ENCODE measurements around the gene DRC7. TPM values are rescaled to one million over a fixed set of nuclear protein-coding genes. Genes with fewer than 3 reads are reported as not detected.

The DRC7 gene
- total RNA-seq, 1 donor from 2014 or later: 0.41 TPM

DNA sequence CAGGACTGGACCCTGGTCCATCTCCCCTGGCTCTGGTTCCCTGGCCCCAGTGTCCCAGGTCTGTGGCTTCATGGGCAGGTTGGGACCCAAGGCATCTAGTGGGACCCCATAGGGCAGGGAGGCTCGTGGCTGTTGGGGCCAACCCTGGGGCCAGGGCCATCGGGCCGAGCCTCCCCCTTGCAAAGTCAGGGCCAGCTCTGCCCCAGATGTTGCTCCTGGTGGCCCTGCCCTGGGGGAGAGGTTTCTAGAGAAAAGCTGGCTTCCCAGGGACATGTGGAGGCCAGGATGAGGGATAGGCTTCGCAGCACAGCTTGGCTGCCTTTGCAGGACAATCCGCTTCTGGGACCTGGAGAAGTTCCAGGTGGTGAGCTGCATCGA, 57.6 kb downstream of the DRC7 start:
- no peaks in the 10 kb centered on the region for H3K36me3 ChIP-seq
- H3K27me3 Mint-ChIP-seq (ENCODE audit: insufficient read depth, low read depth): peaks cover 7% of the 10 kb centered on the region

DNA sequence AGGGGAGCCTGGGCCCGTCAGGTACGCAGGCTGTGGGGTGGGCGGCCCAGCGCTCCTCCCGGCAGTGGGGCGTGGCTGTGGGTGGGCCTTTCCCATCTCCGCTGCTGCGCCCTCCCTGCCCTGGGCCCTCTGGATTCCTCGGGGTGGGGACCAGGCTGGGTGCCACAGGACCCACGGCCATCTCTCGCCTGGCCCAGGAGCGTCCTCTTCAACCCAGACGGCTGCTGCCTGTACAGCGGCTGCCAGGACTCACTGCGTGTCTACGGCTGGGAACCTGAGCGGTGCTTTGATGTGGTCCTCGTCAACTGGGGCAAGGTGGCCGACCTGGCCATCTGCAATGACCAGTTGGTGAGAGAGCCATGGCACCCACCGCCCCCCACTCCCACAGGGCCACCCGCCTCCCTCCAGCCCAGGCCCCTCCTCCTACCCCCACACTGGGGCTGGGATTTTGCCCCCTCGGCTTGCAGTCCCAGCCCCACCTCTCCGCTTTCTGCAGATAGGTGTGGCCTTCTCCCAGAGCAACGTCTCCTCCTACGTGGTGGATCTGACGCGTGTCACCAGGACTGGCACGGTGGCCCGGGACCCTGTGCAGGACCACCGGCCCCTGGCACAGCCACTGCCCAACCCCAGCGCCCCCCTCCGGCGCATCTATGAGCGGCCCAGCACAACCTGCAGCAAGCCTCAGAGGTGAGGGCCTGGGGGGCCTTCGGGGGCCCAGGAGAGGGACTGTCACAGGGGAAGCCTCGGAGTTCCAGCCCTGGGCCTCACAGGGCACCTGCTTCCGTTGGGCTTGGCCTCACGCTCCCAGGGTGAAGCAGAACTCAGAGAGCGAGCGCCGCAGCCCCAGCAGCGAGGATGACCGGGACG, 58.2 kb downstream of the DRC7 start:
- Histone ChIP-seq H4K20me1 (ENCODE audit: low read depth) (no peaks in the 10 kb centered on the region), H3K9me3 (ENCODE audit: low read depth) (no peaks in the 10 kb centered on the region), H3K79me2 (ENCODE audit: low read depth) (no peaks in the 10 kb centered on the region), H3K27ac (no peak overlapping the region), H2AFZ (replicated peaks) (no peak overlapping the region), H3F3A (ENCODE audit: low read depth) (no peaks in the 10 kb centered on the region), H3K36me3 (no peaks in the 10 kb centered on the region), H3K4me2 (no peak overlapping the region), H3K4me3 (no peak overlapping the region), H3K9ac (no peak overlapping the region), H3K4me1 (peaks cover under 1% of the 10 kb centered on the region), H3K27me3 (no peaks in the 10 kb centered on the region)
- no peaks in the 10 kb centered on the region for H3K4me1 Mint-ChIP-seq
- TF ChIP-seq, protein P1, sequence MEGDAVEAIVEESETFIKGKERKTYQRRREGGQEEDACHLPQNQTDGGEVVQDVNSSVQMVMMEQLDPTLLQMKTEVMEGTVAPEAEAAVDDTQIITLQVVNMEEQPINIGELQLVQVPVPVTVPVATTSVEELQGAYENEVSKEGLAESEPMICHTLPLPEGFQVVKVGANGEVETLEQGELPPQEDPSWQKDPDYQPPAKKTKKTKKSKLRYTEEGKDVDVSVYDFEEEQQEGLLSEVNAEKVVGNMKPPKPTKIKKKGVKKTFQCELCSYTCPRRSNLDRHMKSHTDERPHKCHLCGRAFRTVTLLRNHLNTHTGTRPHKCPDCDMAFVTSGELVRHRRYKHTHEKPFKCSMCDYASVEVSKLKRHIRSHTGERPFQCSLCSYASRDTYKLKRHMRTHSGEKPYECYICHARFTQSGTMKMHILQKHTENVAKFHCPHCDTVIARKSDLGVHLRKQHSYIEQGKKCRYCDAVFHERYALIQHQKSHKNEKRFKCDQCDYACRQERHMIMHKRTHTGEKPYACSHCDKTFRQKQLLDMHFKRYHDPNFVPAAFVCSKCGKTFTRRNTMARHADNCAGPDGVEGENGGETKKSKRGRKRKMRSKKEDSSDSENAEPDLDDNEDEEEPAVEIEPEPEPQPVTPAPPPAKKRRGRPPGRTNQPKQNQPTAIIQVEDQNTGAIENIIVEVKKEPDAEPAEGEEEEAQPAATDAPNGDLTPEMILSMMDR (IDR thresholded peaks at IDR 0.05): no peak
- no peak for TF ChIP-seq EZH2 (IDR thresholded peaks at IDR 0.05)
- TF ChIP-seq EZH2phosphoT487 (IDR thresholded peaks at IDR 0.05): no peak
- peaks cover 7% of the 10 kb centered on the region for H3K27me3 Mint-ChIP-seq (ENCODE audit: insufficient read depth, low read depth)
- H3K4me3 Mint-ChIP-seq: no peak overlapping the region
- no peak overlapping the region for H3K27ac Mint-ChIP-seq
- H3K36me3 Mint-ChIP-seq: no peaks in the 10 kb centered on the region
- no peaks in the 10 kb centered on the region for H3K9me3 Mint-ChIP-seq
- no peak for DNase-seq (ENCODE audit: low spot score)

More for the DNA sequence above, 57.6 kb downstream of the DRC7 start:
- DNase-seq (ENCODE audit: low spot score): no peak
- no peak overlapping the region for H3K27ac Mint-ChIP-seq
- no peak overlapping the region for H2AFZ ChIP-seq (replicated peaks)
- peaks cover 7% of the 10 kb centered on the region for H3K4me1 ChIP-seq
- no peaks in the 10 kb centered on the region for H3K27me3 ChIP-seq
- no peaks in the 10 kb centered on the region for H3K9me3 Mint-ChIP-seq
- TF ChIP-seq, protein P1 (IDR thresholded peaks at IDR 0.05): no peak
- no peak for TF ChIP-seq EZH2phosphoT487 (IDR thresholded peaks at IDR 0.05)
- peaks cover 4% of the 10 kb centered on the region for H3K4me1 Mint-ChIP-seq
- no peak overlapping the region for H3K27ac ChIP-seq
- H3K4me2 ChIP-seq: no peak overlapping the region
- H3K4me3 Mint-ChIP-seq: no peak overlapping the region
- H3K9me3 ChIP-seq (ENCODE audit: low read depth): no peaks in the 10 kb centered on the region
- peaks cover 2% of the 10 kb centered on the region for H3F3A ChIP-seq (ENCODE audit: low read depth)
- H4K20me1 ChIP-seq (ENCODE audit: low read depth): no peaks in the 10 kb centered on the region
- no peaks in the 10 kb centered on the region for H3K79me2 ChIP-seq (ENCODE audit: low read depth)
- H3K4me3 ChIP-seq: no peak overlapping the region
- H3K36me3 Mint-ChIP-seq: no peaks in the 10 kb centered on the region
- no peak overlapping the region for H3K9ac ChIP-seq

DNA sequence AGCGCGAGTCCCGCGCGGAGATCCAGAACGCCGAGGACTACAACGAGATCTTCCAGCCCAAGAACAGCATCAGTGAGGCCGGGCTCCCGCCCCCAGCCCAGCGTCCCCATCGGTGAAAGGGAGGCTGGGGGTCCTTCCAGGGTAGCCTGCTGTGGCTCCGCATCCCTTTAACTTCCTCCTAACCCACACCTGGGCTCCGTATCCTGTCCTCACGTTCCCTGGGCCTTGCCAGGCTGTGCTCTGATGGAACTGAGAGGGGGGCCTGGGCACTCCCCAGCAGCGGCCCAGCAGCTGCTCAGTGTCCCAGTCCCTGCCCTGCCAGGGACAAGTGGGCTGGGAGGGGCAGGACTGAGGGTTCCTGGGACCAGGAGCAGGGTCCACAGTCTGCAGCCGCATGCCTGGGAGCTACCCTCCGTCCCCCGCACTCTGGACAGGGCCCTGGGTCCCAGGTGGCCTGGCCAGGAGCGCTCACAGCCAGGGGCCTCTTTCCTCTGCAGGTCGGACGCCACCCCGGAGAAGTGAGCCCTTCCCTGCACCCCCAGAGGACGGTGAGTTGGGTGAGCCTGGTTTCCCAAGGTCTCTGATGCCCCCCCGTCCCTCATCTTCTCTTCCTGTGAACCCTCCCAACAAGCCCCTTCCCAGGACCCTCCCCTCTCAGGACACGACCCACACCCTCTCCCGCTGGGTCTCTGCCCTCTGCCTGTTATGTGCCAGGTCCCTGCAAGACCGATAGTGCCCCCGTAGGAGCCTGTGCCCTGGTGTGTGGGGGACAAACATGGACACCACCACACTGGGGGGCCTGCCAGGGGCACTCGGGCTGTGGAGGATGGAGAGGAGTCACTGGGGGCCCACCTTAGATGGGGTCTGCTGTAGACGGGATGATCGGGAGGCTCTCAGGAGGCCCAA, 59.1 kb downstream of the DRC7 start:
- no peak overlapping the region for H3K27ac ChIP-seq
- Mint-ChIP-seq H3K4me1 (no peaks in the 10 kb centered on the region), H3K27ac (no peak overlapping the region), H3K9me3 (no peaks in the 10 kb centered on the region), H3K36me3 (no peaks in the 10 kb centered on the region), H3K27me3 (ENCODE audit: insufficient read depth, low read depth) (peaks cover 7% of the 10 kb centered on the region), H3K4me3 (no peak overlapping the region)
- no peak overlapping the region for H3K4me2 ChIP-seq
- H3K9me3 ChIP-seq (ENCODE audit: low read depth): no peaks in the 10 kb centered on the region
- no peak overlapping the region for H3K4me3 ChIP-seq
- no peaks in the 10 kb centered on the region for H3K36me3 ChIP-seq
- H3K4me1 ChIP-seq: no peaks in the 10 kb centered on the region
- H3K79me2 ChIP-seq (ENCODE audit: low read depth): no peaks in the 10 kb centered on the region
- H2AFZ ChIP-seq (replicated peaks): no peak overlapping the region
- H3K27me3 ChIP-seq: no peaks in the 10 kb centered on the region
- TF ChIP-seq EZH2 (IDR thresholded peaks at IDR 0.05): no peak
- no peak for TF ChIP-seq EZH2phosphoT487 (IDR thresholded peaks at IDR 0.05)
- no peak overlapping the region for H3K9ac ChIP-seq
- no peaks in the 10 kb centered on the region for H3F3A ChIP-seq (ENCODE audit: low read depth)
- H4K20me1 ChIP-seq (ENCODE audit: low read depth): no peaks in the 10 kb centered on the region
- no peak for DNase-seq (ENCODE audit: low spot score)

All from neural progenitor cell (in vitro differentiated cells).